HepG2 (cell line): ENCODE measurements around the gene CRY1. TPM values are rescaled to one million over a fixed set of nuclear protein-coding genes. Genes with fewer than 3 reads are reported as not detected.

Source experiments
- ATAC-seq: fragments of 200-7000 bp; cut with Tn5 transposase; 3 replicates; pipeline ENCODE4 v1.9.1; 2020; ENCODE audit warnings: mild to moderate bottlenecking, moderate library complexity
- BruUV-seq: library from RNA; stranded (reverse); fragments of 400-500 nt; replicated peaks from 2 replicates; lab custom pipeline; 2021; lab: Mats Ljungman, UMichigan
- CTCF ChIA-PET: fragments of 300-600 bp; formaldehyde crosslinking; extraction: SDS; loops from one replicate; lab custom pipeline; 2021; ENCODE audit warnings: low total read pairs, inconsistent platforms, low intra/inter-chr PET ratio; lab: Yijun Ruan, JAX
- POLR2A ChIA-PET: fragments of 350-600 bp; sonication (Branson Sonifier 250); formaldehyde crosslinking; loops from one replicate; lab custom pipeline; 2020; ENCODE audit warnings: antibody characterized with exemption, inconsistent platforms; lab: Yijun Ruan, JAX
- DNase-seq: peaks from one replicate; pipeline ENCODE4 v3.0.0-alpha.2; 2015; ENCODE audit warnings: low spot score
- FAIRE-seq: peaks from 3 replicates; lab custom pipeline; 2011; peaks lifted over from hg19 to GRCh38; lab: Jason Lieb, UNC
- H2AFZ ChIP-seq: one replicate; pipeline ENCODE4 v1.6.1; 2011; ENCODE audit warnings: low read length, inconsistent platforms
- H3K27ac ChIP-seq: fragments of 300-600 bp; 3 replicates; pipeline ENCODE4 v1.8.0; 2011; ENCODE audit warnings: mixed run types, mild to moderate bottlenecking, mixed read lengths, low read length, inconsistent platforms; ENCODE audit not compliant: insufficient read depth; ENCODE audit errors: extremely low read length
- H3K27me3 ChIP-seq, 2 experiments: fragments of 200-600 bp in 1 of 2; 2 replicates in 1 of 2; 3 replicates in 1 of 2; pipeline versions ENCODE4 v1.6.0 to v1.8.0; 2011; ENCODE audit warnings: low read length in 2 of 2, mild to moderate bottlenecking in 2 of 2, moderate library complexity in 2 of 2, inconsistent platforms in 1 of 2; ENCODE audit not compliant: insufficient read depth in 2 of 2, control insufficient read depth in 1 of 2
- H3K36me3 ChIP-seq, 2 experiments: fragments of 200-600 bp in 1 of 2; replicated peaks in 1 of 2; 2 replicates in 1 of 2; 3 replicates in 1 of 2; pipeline versions ENCODE4 v1.5.1 to v1.8.0; 2011; ENCODE audit warnings: low read length in 2 of 2, inconsistent platforms in 1 of 2; ENCODE audit not compliant: insufficient read depth in 2 of 2, control insufficient read depth in 1 of 2
- H3K4me1 ChIP-seq: 2 replicates; pipeline ENCODE4 v1.5.1; 2012; ENCODE audit warnings: low read length, inconsistent platforms; ENCODE audit not compliant: insufficient read depth
- H3K4me2 ChIP-seq: 2 replicates; pipeline ENCODE4 v1.6.0; 2011; ENCODE audit warnings: low read depth, low read length, inconsistent platforms
- H3K4me3 ChIP-seq, 3 experiments: fragments of 200-600 bp in 1 of 3; sonication (generic), shearing (Covaris generic) in 1 of 3; replicated peaks in 1 of 3; 2 replicates each; pipeline ENCODE4 v1.5.1; 2011 to 2016; ENCODE audit warnings: low read length in 3 of 3, inconsistent platforms in 2 of 3, low read depth in 2 of 3, mild to moderate bottlenecking in 2 of 3, control low read depth in 1 of 3, mixed read lengths in 1 of 3; ENCODE audit not compliant: insufficient read depth in 1 of 3
- H3K79me2 ChIP-seq: one replicate; pipeline ENCODE4 v1.6.1; 2011; ENCODE audit warnings: low read length, inconsistent platforms; ENCODE audit not compliant: insufficient read depth
- H3K9ac ChIP-seq: 2 replicates; pipeline ENCODE4 v1.6.0; 2011; ENCODE audit warnings: mild to moderate bottlenecking, low read depth, low read length, inconsistent platforms; ENCODE audit not compliant: insufficient read depth
- H3K9me3 ChIP-seq: 2 replicates; pipeline ENCODE4 v1.5.1; 2012; ENCODE audit warnings: mild to moderate bottlenecking, low read length
- H4K20me1 ChIP-seq: 2 replicates; pipeline ENCODE4 v1.6.0; 2011; ENCODE audit warnings: inconsistent platforms, mild to moderate bottlenecking, low read length, moderate library complexity; ENCODE audit not compliant: insufficient read depth
- BCLAF1 ChIP-seq: fragments of 450-650 bp; IDR thresholded peaks from 2 replicates; pipeline ENCODE4 v1.6.1; 2017; ENCODE audit warnings: mild to moderate bottlenecking
- GABPB1 ChIP-seq: IDR thresholded peaks from 2 replicates; pipeline ENCODE4 v1.6.1; 2016; ENCODE audit warnings: mild to moderate bottlenecking, missing genetic modification reagents, moderate library complexity, missing compliant biosample characterization
- RFX3 ChIP-seq: IDR thresholded peaks from 2 replicates; pipeline ENCODE4 v1.6.1; 2016; ENCODE audit warnings: missing biosample characterization, missing genetic modification reagents
- SSRP1 ChIP-seq: IDR thresholded peaks from 2 replicates; pipeline ENCODE4 v1.6.1; 2016; ENCODE audit warnings: control low read depth
- ZNF460 ChIP-seq: sonication (generic); formaldehyde crosslinking; IDR thresholded peaks from 2 replicates; pipeline ENCODE4 v1.5.1; 2020; ENCODE audit warnings: missing genetic modification reagents, mild to moderate bottlenecking, borderline replicate concordance
- WGBS: methylation state at CpG from one replicate; pipeline ENCODE4 v1.1.6; 2017; ENCODE audit warnings: low lambda C conversion rate; 5-methylcytosine and 5-hydroxymethylcytosine counted together
- in situ Hi-C: cut with HindIII; loops from 2 replicates; pipeline ENCODE4 v1.10.0; 2017; ENCODE audit warnings: low pct_unique_long_range_greater_than_20kb; ENCODE audit not compliant: extremely low pct_ligation_motif_present
- intact Hi-C: fragments of 100-400 bp; cut with micrococcal nuclease; formaldehyde crosslinking; loops from one replicate; pipeline ENCODE4 v1.10.0; 2022; ENCODE audit not compliant: unreplicated experiment
- polyA plus RNA-seq, 8 experiments: library from polyadenylated mRNA; depleted of rRNA in 3 of 8; stranded (reverse) in 7 of 8; unstranded in 1 of 8; fragments of >200 nt; fragmentation: Illumina TruSeq in 4 of 8; extraction: Trizol in 4 of 8; gene quantifications; 2 replicates each; pipeline versions ENCODE4 v1.2.1 to v1.2.3, GENCODE V29; 2011 to 2016; ENCODE audit warnings: low read depth in 4 of 8, missing spikeins in 1 of 8, mixed read lengths in 1 of 8; ENCODE audit not compliant: insufficient read depth in 1 of 8
- total RNA-seq, 5 experiments: library from RNA; depleted of rRNA; stranded (reverse); fragments of >200 nt; fragmentation: Illumina TruSeq; extraction: Trizol; gene quantifications; 2 replicates each; pipeline ENCODE4 v1.2.3, GENCODE V29; 2016; ENCODE audit warnings: low read depth in 1 of 5
- TF ChIP-seq, protein P1 (sequence below): sonication (generic); formaldehyde crosslinking; IDR thresholded peaks from 2 replicates; pipeline ENCODE4 v1.4.0; 2020; ENCODE audit warnings: missing genetic modification reagents

CRY1 gene
- total and polyA plus RNA-seq, 2 of the 13 experiments (the other 11 are each of a cell fraction or from before 2014, with no cell fraction given) = 11.4 to 13.9 TPM

GRCh38 chr12:107057071-107057834, 36.1 kb downstream of the CRY1 start:
- DNase-seq (no peak), FAIRE-seq (no peak), ATAC-seq (no peak)
- TF ChIP-seq BCLAF1 (no peak), SSRP1 (CRISPR knock-in tag) (no peak), GABPB1 (CRISPR knock-in tag) (no peak), RFX3 (CRISPR knock-in tag) (no peak), ZNF460 (CRISPR knock-in tag) (no peak)
- TF ChIP-seq, protein P1, sequence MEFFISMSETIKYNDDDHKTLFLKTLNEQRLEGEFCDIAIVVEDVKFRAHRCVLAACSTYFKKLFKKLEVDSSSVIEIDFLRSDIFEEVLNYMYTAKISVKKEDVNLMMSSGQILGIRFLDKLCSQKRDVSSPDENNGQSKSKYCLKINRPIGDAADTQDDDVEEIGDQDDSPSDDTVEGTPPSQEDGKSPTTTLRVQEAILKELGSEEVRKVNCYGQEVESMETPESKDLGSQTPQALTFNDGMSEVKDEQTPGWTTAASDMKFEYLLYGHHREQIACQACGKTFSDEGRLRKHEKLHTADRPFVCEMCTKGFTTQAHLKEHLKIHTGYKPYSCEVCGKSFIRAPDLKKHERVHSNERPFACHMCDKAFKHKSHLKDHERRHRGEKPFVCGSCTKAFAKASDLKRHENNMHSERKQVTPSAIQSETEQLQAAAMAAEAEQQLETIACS (CRISPR knock-in tag) = no peak
- intact Hi-C loops = no loop called here
- BruUV-seq = no TSS peak
- WGBS = 88% methylated on average over 4 of the region's 4 CpGs
- ChIA-PET POLR2A (no interaction called here), CTCF (no interaction called here)
- no peak overlapping the region for H2AFZ ChIP-seq
- H3K9ac ChIP-seq = no peak overlapping the region
- no peaks in the 10 kb centered on the region for H3K36me3 ChIP-seq
- in situ Hi-C loops = no loop called here
- no peaks in the 10 kb centered on the region for H4K20me1 ChIP-seq
- no peak overlapping the region for H3K27ac ChIP-seq
- H3K79me2 ChIP-seq = no peaks in the 10 kb centered on the region
- H3K9me3 ChIP-seq = peaks cover 9% of the 10 kb centered on the region
- no peak overlapping the region for H3K4me3 ChIP-seq
- no peak overlapping the region for H3K4me2 ChIP-seq
- no peaks in the 10 kb centered on the region for H3K27me3 ChIP-seq
- no peaks in the 10 kb centered on the region for H3K4me1 ChIP-seq
